ENCODE measurements around the gene EPHA2.
A peak's percentile ranks its signal among the peaks of the same experiment; 100 is the strongest.
"Not testable (repeated sequence)": the region's sequence is repeated elsewhere in the genome, so short reads cannot be mapped to it uniquely, and the experiment has no call there.

EPHA2 gene

DNA sequence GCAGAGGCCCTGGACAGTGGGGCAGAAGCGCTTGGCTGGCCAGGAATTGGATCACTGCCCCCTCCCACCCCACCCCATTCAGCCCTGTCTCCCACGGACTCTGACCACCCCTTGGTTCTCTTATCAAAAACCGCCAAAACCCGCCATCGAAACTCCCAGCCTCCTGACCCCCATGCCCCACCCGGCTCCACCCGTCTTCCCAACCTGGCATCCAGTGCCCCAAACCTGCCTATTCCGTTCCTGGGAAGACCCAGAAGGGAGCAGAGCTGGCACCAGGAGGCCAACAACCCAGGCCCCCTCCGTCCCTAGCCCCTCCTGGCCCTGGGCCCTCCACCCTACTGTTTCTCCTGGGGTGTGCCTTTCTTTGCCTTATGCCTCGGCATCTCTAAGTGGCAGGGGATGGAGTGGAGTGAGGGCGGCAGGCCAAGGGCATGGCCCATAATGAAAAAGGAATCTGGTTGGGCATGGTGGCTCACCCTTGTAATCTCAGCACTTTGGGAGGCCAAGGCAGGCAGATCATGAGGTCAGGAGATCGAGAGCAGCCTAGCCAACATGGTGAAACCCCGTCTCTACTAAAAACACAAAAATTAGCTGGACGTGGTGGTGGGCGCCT, 16.5 kb upstream of the EPHA2 start:
- no peak overlapping the region for H3K27ac ChIP-seq (ENCODE audit: insufficient read depth in 1 of 2, low read depth in 1 of 2, low read length in 2 of 2, poor library complexity in 1 of 2, severe bottlenecking in 2 of 2)
- no peaks in the 10 kb centered on the region for H3K9me3 ChIP-seq (ENCODE audit: control extremely low read depth in 1 of 5, control insufficient read depth in 4 of 5, insufficient read depth in 2 of 5, low read depth in 1 of 5, low read length in 4 of 5)
- peaks cover 0 to 63% (median 47%) of the 10 kb centered on the region in 4 experiments for H3K4me1 ChIP-seq (ENCODE audit: control extremely low read depth in 1 of 4, control insufficient read depth in 4 of 4, insufficient read depth in 4 of 4, low read length in 3 of 4)
- H3K36me3 ChIP-seq (ENCODE audit: control insufficient read depth in 4 of 4, insufficient read depth in 4 of 4, low read length in 3 of 4): no peaks in the 10 kb centered on the region
- 96% methylated on average over 10 of the region's 15 CpGs for whole genome bisulfite sequencing (ENCODE audit: insufficient coverage)
- peaks cover 0 to 12% (median 4%) of the 10 kb centered on the region in 5 experiments for H3K27me3 ChIP-seq (replicated peaks in 2 of 5; ENCODE audit: control insufficient read depth in 4 of 5, insufficient read depth in 5 of 5, low read length in 4 of 5)
- H3K4me3 ChIP-seq (ENCODE audit: control insufficient read depth in 1 of 7, extremely low read depth in 1 of 7, insufficient read depth in 4 of 7, low read depth in 2 of 7, low read length in 6 of 7): no peak overlapping the region
- CTCF ChIA-PET: interaction anchor here (0.9 to 1.5 kb wide), 3 partner anchors 16 to 97 kb away, joined by 3 read pairs; partner anchors contain the start of gene EPHA2
- POLR2A ChIA-PET: interaction anchor here (0.7 kb wide), 1 partner anchor 215 kb away, joined by 6 read pairs; no protein-coding TSS in a partner anchor
- no peak for DNase-seq

DNA sequence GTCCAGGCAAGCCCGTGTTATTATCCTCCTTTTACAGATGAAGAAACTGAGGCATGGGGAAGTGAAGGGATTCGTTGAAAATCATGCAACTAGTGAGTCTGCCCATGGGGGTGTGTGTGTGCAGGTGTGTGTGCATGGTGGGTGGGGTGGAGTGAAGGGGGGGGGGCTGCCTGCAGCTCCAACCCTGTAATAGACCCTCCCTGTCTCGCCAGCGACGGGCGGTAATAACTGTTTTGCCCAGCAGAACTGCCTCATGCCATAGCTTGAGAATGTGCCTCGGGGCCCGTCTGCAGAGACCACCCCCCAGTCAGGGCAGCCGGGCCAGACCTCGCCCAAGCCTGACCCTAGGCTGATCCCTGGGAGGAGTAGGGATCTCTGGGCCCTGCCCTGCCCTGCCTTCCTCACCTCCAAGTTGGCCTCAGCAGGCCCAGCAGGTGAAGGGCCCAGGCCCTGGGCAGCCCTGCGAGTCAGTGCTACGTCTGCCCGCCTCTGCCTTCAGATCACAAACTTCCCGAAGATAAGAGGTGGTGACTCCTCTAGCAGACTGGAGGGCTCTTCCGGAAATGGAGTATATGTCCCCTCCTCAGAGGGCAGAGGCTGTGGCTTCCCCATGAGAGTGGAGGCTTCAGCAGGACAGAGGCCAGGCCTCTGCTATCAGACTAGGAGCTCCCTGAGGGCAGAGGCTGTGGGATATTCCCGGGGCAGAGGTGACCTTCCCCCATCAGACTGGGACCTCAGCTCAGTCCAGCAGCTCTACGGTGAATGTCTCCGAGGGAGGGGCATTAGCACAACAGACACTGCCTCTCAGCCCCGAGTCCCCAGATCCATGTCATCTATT, 15.7 kb upstream of the EPHA2 start:
- no peaks in the 10 kb centered on the region for H3K36me3 ChIP-seq (ENCODE audit: control insufficient read depth in 4 of 4, insufficient read depth in 4 of 4, low read length in 3 of 4)

DNA sequence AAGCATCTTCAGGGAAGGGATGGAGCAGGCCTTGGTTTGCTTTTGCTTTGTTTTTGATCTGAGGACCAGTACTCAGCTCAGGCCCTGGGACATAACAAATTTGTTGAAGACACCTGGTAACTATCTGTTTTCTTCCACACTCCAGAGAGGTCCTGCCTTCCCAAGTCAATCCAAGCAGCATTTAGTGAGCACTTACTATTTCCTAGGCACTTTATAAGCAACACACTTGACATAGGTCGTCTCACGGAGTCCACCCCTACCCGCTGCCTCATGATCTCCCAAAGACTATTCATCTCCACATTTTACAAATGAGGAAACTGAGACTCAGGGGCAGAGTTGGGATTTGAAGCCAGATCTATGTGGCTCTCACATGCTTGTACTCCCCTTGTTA, 14.4 kb upstream of the EPHA2 start:
- H3K36me3 ChIP-seq (ENCODE audit: control insufficient read depth in 4 of 4, insufficient read depth in 4 of 4, low read length in 3 of 4): no peaks in the 10 kb centered on the region
- H3K9me3 ChIP-seq (ENCODE audit: control extremely low read depth in 1 of 5, control insufficient read depth in 4 of 5, insufficient read depth in 2 of 5, low read depth in 1 of 5, low read length in 4 of 5): no peaks in the 10 kb centered on the region
- H3K4me1 ChIP-seq (ENCODE audit: control extremely low read depth in 1 of 4, control insufficient read depth in 4 of 4, insufficient read depth in 4 of 4, low read length in 3 of 4): peaks cover 0 to 48% (median 37%) of the 10 kb centered on the region in 4 experiments
- peaks cover 0 to 12% (median 4%) of the 10 kb centered on the region in 5 experiments for H3K27me3 ChIP-seq (replicated peaks in 2 of 5; ENCODE audit: control insufficient read depth in 4 of 5, insufficient read depth in 5 of 5, low read length in 4 of 5)
- no peak overlapping the region for H3K27ac ChIP-seq (ENCODE audit: insufficient read depth in 1 of 2, low read depth in 1 of 2, low read length in 2 of 2, poor library complexity in 1 of 2, severe bottlenecking in 2 of 2)
- CTCF ChIA-PET: interaction anchor here (1.1 to 1.7 kb wide), 2 partner anchors 16 to 88 kb away, joined by 3 to 6 read pairs; no protein-coding TSS in a partner anchor
- 100% methylated on average over 1 of the region's 3 CpGs for WGBS (ENCODE audit: insufficient coverage)
- POLR2A ChIA-PET: no interaction called here
- no peak for DNase-seq
- no peak overlapping the region for H3K4me3 ChIP-seq (ENCODE audit: control insufficient read depth in 1 of 7, extremely low read depth in 1 of 7, insufficient read depth in 4 of 7, low read depth in 2 of 7, low read length in 6 of 7)

More for the DNA sequence above, 15.7 kb upstream of the EPHA2 start:
- H3K9me3 ChIP-seq (ENCODE audit: control extremely low read depth in 1 of 5, control insufficient read depth in 4 of 5, insufficient read depth in 2 of 5, low read depth in 1 of 5, low read length in 4 of 5): no peaks in the 10 kb centered on the region
- no peak for DNase-seq
- H3K4me1 ChIP-seq (ENCODE audit: control extremely low read depth in 1 of 4, control insufficient read depth in 4 of 4, insufficient read depth in 4 of 4, low read length in 3 of 4): peaks cover 0 to 60% (median 43%) of the 10 kb centered on the region in 4 experiments
- ChIA-PET POLR2A (no interaction called here), CTCF (interaction anchor here (0.9 to 1.5 kb wide), 3 partner anchors 16 to 96 kb away, joined by 3 read pairs; partner anchors contain the start of gene EPHA2)
- H3K27me3 ChIP-seq (replicated peaks in 2 of 5; ENCODE audit: control insufficient read depth in 4 of 5, insufficient read depth in 5 of 5, low read length in 4 of 5): peaks cover 0 to 12% (median 4%) of the 10 kb centered on the region in 5 experiments
- WGBS (ENCODE audit: insufficient coverage): 98% methylated on average over 13 of the region's 19 CpGs
- no peak overlapping the region for H3K27ac ChIP-seq (ENCODE audit: insufficient read depth in 1 of 2, low read depth in 1 of 2, low read length in 2 of 2, poor library complexity in 1 of 2, severe bottlenecking in 2 of 2)
- H3K4me3 ChIP-seq (ENCODE audit: control insufficient read depth in 1 of 7, extremely low read depth in 1 of 7, insufficient read depth in 4 of 7, low read depth in 2 of 7, low read length in 6 of 7): no peak overlapping the region

DNA sequence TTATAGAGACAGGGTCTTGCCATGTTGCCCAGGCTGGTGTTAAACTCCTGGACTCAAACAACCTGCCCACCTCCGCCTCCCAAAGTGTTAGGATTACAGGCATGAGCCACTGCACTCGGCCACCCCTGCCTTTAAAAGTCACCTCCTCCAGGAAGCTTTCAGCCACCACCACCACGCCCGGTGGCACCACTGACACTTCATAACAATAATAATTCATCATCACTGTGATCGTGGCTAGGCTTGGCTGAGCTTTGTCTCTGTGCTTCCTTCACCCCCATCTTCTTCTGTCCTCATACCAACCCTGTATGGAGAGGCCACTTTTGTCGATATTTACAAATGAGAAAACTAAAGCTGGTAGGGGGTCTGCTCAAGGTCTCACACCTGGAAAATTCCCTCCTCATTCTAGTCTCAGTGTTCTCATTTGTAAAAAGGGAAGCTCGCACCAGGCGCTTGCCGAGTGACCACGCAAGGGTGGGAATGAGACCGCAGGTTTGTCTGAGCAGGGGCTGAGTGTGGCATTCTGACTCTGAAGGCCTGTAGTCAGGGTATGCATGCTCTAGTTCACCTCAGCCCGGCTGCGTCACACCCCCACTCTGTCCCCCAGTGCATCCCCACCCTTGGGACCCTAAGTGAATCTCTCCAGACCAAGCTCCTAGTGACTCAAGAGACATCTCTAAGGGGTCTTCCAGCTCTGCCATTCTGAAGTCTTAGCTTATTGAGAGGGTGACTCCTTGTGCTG, 12.9 kb upstream of the EPHA2 start:
- no peaks in the 10 kb centered on the region for H3K36me3 ChIP-seq (ENCODE audit: control insufficient read depth in 4 of 4, insufficient read depth in 4 of 4, low read length in 3 of 4)
- POLR2A ChIA-PET: no interaction called here
- peak in 2 of 3 donors; percentile 52 to 57 for DNase-seq
- H3K4me3 ChIP-seq (ENCODE audit: control insufficient read depth in 1 of 7, extremely low read depth in 1 of 7, insufficient read depth in 4 of 7, low read depth in 2 of 7, low read length in 6 of 7): no peak overlapping the region
- WGBS (ENCODE audit: insufficient coverage): 15% methylated on average over 11 of the region's 13 CpGs
- no peaks in the 10 kb centered on the region for H3K9me3 ChIP-seq (ENCODE audit: control extremely low read depth in 1 of 5, control insufficient read depth in 4 of 5, insufficient read depth in 2 of 5, low read depth in 1 of 5, low read length in 4 of 5)
- no peak overlapping the region for H3K27ac ChIP-seq (ENCODE audit: insufficient read depth in 1 of 2, low read depth in 1 of 2, low read length in 2 of 2, poor library complexity in 1 of 2, severe bottlenecking in 2 of 2)
- H3K4me1 ChIP-seq (ENCODE audit: control extremely low read depth in 1 of 4, control insufficient read depth in 4 of 4, insufficient read depth in 4 of 4, low read length in 3 of 4): peaks cover 0 to 33% (median 27%) of the 10 kb centered on the region in 4 experiments
- peaks cover 0 to 15% (median 6%) of the 10 kb centered on the region in 5 experiments for H3K27me3 ChIP-seq (replicated peaks in 2 of 5; ENCODE audit: control insufficient read depth in 4 of 5, insufficient read depth in 5 of 5, low read length in 4 of 5)
- CTCF ChIA-PET: interaction anchor here (1.1 to 1.7 kb wide), 5 partner anchors 13 to 86 kb away, joined by 3 to 6 read pairs (median 4); partner anchors contain the start of gene EPHA2

DNA sequence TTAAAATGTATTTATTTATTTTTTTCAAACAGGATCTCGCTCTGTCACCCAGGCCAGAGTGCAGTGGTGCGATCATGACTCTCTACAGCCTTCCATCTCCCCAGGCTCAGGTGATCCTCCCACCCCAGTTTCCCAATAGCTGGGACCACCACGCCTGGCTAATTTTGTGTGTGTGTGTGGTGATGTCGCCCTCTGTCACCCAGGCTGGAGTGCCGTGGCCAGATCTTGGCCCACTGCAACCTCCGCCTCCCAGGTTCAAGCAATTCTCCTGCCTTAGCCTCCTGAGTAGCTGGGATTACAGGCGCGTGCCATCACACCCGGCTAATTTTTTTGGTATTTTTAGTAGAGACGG, 12.3 kb upstream of the EPHA2 start:
- CTCF ChIA-PET: interaction anchor here (1.1 to 1.7 kb wide), 4 partner anchors 13 to 80 kb away, joined by 3 to 5 read pairs (median 4); partner anchors contain the start of gene EPHA2
- not testable (repeated sequence) for H3K27ac ChIP-seq (ENCODE audit: insufficient read depth in 1 of 2, low read depth in 1 of 2, low read length in 2 of 2, poor library complexity in 1 of 2, severe bottlenecking in 2 of 2); DNase-seq; H3K36me3 ChIP-seq (ENCODE audit: control insufficient read depth in 4 of 4, insufficient read depth in 4 of 4, low read length in 3 of 4); H3K9me3 ChIP-seq (ENCODE audit: control extremely low read depth in 1 of 5, control insufficient read depth in 4 of 5, insufficient read depth in 2 of 5, low read depth in 1 of 5, low read length in 4 of 5)
- POLR2A ChIA-PET: interaction anchor here (1.0 kb wide), 1 partner anchor 21 kb away, joined by 3 read pairs; no protein-coding TSS in a partner anchor
- peak overlapping the region in 3 of 7 experiments; percentile 55 to 61 (median 57) for H3K4me3 ChIP-seq (ENCODE audit: control insufficient read depth in 1 of 7, extremely low read depth in 1 of 7, insufficient read depth in 4 of 7, low read depth in 2 of 7, low read length in 6 of 7)
- H3K4me1 ChIP-seq (ENCODE audit: control extremely low read depth in 1 of 4, control insufficient read depth in 4 of 4, insufficient read depth in 4 of 4, low read length in 3 of 4): peaks cover 0 to 26% (median 21%) of the 10 kb centered on the region in 4 experiments
- WGBS (ENCODE audit: insufficient coverage): 68% methylated on average over 4 of the region's 10 CpGs
- peaks cover 0 to 15% (median 6%) of the 10 kb centered on the region in 5 experiments for H3K27me3 ChIP-seq (replicated peaks in 2 of 5; ENCODE audit: control insufficient read depth in 4 of 5, insufficient read depth in 5 of 5, low read length in 4 of 5)

DNA sequence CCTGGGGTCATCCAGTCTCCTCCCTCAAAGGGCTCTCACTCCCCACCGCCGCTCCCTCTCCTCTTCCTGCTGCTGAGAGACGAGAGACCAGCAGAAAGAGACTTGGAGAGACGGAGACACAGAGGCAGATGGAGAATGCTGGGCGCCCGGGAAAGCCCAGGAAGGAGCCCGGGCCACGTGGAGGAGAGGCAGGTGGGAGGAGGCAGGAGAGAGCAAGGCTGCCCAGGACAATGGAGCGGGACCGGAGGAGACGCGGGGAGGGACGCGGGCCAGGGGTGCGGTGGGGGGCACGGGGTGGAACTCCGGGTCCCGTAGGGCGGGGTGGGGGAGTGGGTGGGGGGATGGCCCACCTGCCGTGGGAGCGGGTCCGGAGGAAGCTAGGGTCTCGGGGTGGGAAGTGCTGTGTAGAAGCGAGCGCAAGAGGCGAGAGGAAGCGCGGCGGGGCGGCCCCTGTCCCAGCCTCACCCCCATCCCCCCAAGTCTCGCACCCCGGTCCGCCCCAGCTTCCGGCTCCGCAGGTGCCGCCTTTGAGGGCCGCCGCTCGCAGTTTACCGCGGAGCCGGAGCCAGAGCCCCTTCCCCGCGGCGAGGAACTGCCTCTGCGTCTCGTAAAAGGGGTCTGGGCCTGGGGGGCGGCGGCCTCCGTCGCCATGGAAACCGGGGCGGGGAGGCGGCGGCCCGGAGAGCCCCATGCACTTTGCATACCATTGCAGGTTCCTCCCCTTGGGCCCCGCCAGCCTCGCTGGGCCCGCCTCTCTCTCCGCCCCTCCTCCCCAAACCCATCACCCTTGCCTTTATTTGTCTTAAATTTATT, 11.7 kb upstream of the EPHA2 start:
- H3K27me3 ChIP-seq (replicated peaks in 2 of 5; ENCODE audit: control insufficient read depth in 4 of 5, insufficient read depth in 5 of 5, low read length in 4 of 5): peaks cover 0 to 20% (median 6%) of the 10 kb centered on the region in 5 experiments
- ChIA-PET CTCF (interaction anchor here (1.1 to 1.2 kb wide), 2 partner anchors 12 to 81 kb away, joined by 3 read pairs; partner anchors contain the start of gene EPHA2), POLR2A (interaction anchor here (1.0 kb wide), 1 partner anchor 21 kb away, joined by 3 read pairs; no protein-coding TSS in a partner anchor)
- H3K36me3 ChIP-seq (ENCODE audit: control insufficient read depth in 4 of 4, insufficient read depth in 4 of 4, low read length in 3 of 4): no peaks in the 10 kb centered on the region
- no peaks in the 10 kb centered on the region for H3K9me3 ChIP-seq (ENCODE audit: control extremely low read depth in 1 of 5, control insufficient read depth in 4 of 5, insufficient read depth in 2 of 5, low read depth in 1 of 5, low read length in 4 of 5)
- 11% methylated on average over 18 of the region's 60 CpGs for WGBS (ENCODE audit: insufficient coverage)
- peaks cover 0 to 26% (median 20%) of the 10 kb centered on the region in 4 experiments for H3K4me1 ChIP-seq (ENCODE audit: control extremely low read depth in 1 of 4, control insufficient read depth in 4 of 4, insufficient read depth in 4 of 4, low read length in 3 of 4)
- peak overlapping the region in 5 of 7 experiments; percentile 31 to 61 (median 55) for H3K4me3 ChIP-seq (ENCODE audit: control insufficient read depth in 1 of 7, extremely low read depth in 1 of 7, insufficient read depth in 4 of 7, low read depth in 2 of 7, low read length in 6 of 7)
- H3K27ac ChIP-seq (ENCODE audit: insufficient read depth in 1 of 2, low read depth in 1 of 2, low read length in 2 of 2, poor library complexity in 1 of 2, severe bottlenecking in 2 of 2): no peak overlapping the region
- DNase-seq: peak; percentile 29 to 72 (median 61)
